Measurements from ENCODE around the gene RETSAT. TPM values are rescaled to one million over a fixed set of nuclear protein-coding genes. Genes with fewer than 3 reads are reported as not detected.
"Not testable (repeated sequence)": the region's sequence is repeated elsewhere in the genome, so short reads cannot be mapped to it uniquely, and the experiment has no call there.

Gene RETSAT
- polyA plus RNA-seq, 4 donors, result 66.9 to 147 (median 120) TPM

DNA sequence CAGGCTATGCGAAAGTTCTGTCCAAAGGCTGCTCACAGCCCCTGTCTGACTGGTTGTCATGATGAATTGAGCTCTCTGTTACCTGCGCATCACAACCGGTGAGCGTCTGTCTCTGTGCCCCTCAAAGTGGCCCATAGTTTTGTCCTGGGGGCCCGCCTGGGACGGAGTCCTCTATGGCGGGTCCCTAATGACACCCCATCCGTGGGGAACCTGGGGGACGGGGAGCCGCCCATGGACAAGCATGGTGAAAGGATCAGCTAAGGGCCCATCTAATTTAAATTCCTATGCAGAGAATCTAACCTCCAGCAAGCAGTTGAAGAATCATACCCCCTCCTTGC is 714 bp upstream of the RETSAT start:
- H3K4me1 ChIP-seq (ENCODE audit: control insufficient read depth in 3 of 3, insufficient read depth in 2 of 3, low read depth in 1 of 3, low read length in 2 of 3), result peaks cover 2 to 8% (median 4%) of the 10 kb centered on the region in 3 donors
- no peaks in the 10 kb centered on the region for H3K27me3 ChIP-seq (ENCODE audit: control insufficient read depth in 3 of 3, insufficient read depth in 3 of 3, low read length in 3 of 3)
- peak overlapping the region in 2 of 3 donors; percentile 74 to 95 for H3K27ac ChIP-seq (ENCODE audit: low read depth in 1 of 3, low read length in 2 of 3)
- peak overlapping the region; percentile 52 to 99 (median 81) for H3K4me3 ChIP-seq (ENCODE audit: low read depth in 1 of 3, low read length in 3 of 3)
- no peak for FAIRE-seq
- 6 to 10% (median 7%) methylated on average over 10 of the region's 10 CpGs for WGBS, 3 donors
- H3K36me3 ChIP-seq (ENCODE audit: control insufficient read depth in 3 of 3, insufficient read depth in 2 of 3, low read depth in 1 of 3, low read length in 3 of 3), result peaks cover 4 to 44% (median 9%) of the 10 kb centered on the region in 3 donors
- DNase-seq, result no peak
- H3K9me3 ChIP-seq (ENCODE audit: control insufficient read depth in 2 of 2, insufficient read depth in 1 of 2, low read depth in 1 of 2, low read length in 1 of 2), result no peaks in the 10 kb centered on the region

DNA sequence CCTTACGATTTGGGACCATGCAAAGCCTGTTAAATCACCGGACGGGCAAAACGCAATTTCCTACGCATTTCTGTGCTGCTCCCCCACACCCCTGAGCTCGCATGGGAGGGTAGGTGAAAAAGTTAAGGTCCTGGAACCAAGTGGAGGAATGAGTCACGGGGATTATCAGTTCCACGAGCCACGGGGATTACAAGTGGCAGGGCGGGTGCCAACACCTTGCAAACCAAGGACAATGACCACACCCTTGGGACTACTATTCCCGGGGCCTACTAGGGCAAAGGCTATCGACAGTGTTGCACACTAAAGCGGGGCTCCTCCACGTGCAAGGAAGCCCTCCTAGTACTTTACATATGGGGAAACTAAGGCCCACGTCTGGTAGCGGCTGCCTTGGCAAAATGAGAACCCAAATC is 447 bp downstream of the RETSAT start:
- FAIRE-seq, result no peak
- Histone ChIP-seq H3K4me3 (ENCODE audit: low read depth in 1 of 3, low read length in 3 of 3) (peak overlapping the region; percentile 59 to 99 (median 81)), H3K9me3 (ENCODE audit: control insufficient read depth in 2 of 2, insufficient read depth in 1 of 2, low read depth in 1 of 2, low read length in 1 of 2) (no peaks in the 10 kb centered on the region), H3K27me3 (ENCODE audit: control insufficient read depth in 3 of 3, insufficient read depth in 3 of 3, low read length in 3 of 3) (no peaks in the 10 kb centered on the region), H3K27ac (ENCODE audit: low read depth in 1 of 3, low read length in 2 of 3) (peak overlapping the region; percentile 94 to 98 (median 97)), H3K4me1 (ENCODE audit: control insufficient read depth in 3 of 3, insufficient read depth in 2 of 3, low read depth in 1 of 3, low read length in 2 of 3) (peaks cover 2 to 8% (median 4%) of the 10 kb centered on the region in 3 donors), H3K36me3 (ENCODE audit: control insufficient read depth in 3 of 3, insufficient read depth in 2 of 3, low read depth in 1 of 3, low read length in 3 of 3) (peaks cover 13 to 48% (median 18%) of the 10 kb centered on the region in 3 donors)
- WGBS, 3 donors, result 0 to 18% (median 5%) methylated on average over 16 of the region's 16 CpGs
- peak; percentile 80 to 96 for DNase-seq

DNA sequence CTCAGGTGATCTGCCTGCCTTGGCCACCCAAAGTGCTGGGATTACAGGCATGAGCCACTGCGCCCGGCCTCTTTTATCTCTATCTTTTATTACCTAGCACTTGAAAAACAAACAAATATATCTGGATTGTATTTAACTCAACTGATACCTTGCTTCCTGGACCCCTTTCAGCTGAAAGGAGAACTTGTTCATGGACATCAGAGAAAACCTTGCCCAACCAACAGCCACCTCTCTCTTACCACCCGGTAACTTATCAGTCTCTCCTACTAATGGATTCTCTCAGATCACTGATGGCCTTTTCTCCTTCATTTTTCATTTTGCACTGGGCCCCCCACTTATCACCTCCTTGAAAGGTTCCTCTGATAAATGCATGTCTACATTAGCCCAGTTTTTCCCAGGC is 6.7 kb downstream of the RETSAT start:
- peaks cover 24 to 79% (median 36%) of the 10 kb centered on the region in 3 donors for H3K36me3 ChIP-seq (ENCODE audit: control insufficient read depth in 3 of 3, insufficient read depth in 2 of 3, low read depth in 1 of 3, low read length in 3 of 3)
- 7 to 67% (median 46%) methylated on average over 3 of the region's 3 CpGs for WGBS, 3 donors
- peak; percentile 27 to 60 for DNase-seq

DNA sequence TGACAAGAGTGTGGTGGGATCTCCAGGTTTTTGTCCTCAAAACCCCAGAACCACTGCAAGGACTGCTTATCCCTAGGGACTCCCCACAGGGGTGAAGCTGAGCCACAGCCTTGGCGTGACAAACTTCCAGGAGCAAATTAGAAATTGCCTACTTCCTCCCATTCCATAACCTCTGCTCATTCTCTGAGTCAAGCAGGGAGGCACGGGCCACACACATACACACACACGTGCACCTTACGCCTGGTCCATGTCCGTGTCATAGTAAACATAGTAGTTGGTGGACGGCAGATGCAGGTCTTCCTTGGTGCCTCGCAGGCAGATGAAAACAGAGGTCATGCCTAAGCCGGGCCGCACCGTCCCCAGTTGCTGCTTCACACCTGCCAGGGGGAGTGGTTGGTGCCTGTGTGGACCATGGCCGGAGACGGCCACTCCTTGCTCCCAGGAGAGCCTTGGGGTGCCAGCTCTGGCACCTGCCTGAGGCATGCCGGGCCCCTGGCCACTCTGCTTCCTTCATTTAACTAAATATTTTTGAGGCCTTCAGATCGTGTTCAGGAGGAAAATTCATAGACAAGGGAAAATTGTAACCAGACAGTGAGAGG is 9.9 kb downstream of the RETSAT start:
- 43 to 76% (median 59%) methylated on average over 14 of the region's 14 CpGs for WGBS, 3 donors
- FAIRE-seq (no peak), DNase-seq (peak in 1 of 2 donors; percentile 64)
- Histone ChIP-seq H3K4me1 (ENCODE audit: control insufficient read depth in 3 of 3, insufficient read depth in 2 of 3, low read depth in 1 of 3, low read length in 2 of 3) (peaks cover 0 to 5% (median 2%) of the 10 kb centered on the region in 3 donors), H3K27me3 (ENCODE audit: control insufficient read depth in 3 of 3, insufficient read depth in 3 of 3, low read length in 3 of 3) (no peaks in the 10 kb centered on the region), H3K27ac (ENCODE audit: low read depth in 1 of 3, low read length in 2 of 3) (no peak overlapping the region), H3K36me3 (ENCODE audit: control insufficient read depth in 3 of 3, insufficient read depth in 2 of 3, low read depth in 1 of 3, low read length in 3 of 3) (peaks cover 18 to 62% (median 22%) of the 10 kb centered on the region in 3 donors), H3K9me3 (ENCODE audit: control insufficient read depth in 2 of 2, insufficient read depth in 1 of 2, low read depth in 1 of 2, low read length in 1 of 2) (no peaks in the 10 kb centered on the region), H3K4me3 (ENCODE audit: low read depth in 1 of 3, low read length in 3 of 3) (no peak overlapping the region)

More for the DNA sequence above, 6.7 kb downstream of the RETSAT start:
- Histone ChIP-seq H3K27me3 (ENCODE audit: control insufficient read depth in 3 of 3, insufficient read depth in 3 of 3, low read length in 3 of 3) (no peaks in the 10 kb centered on the region), H3K27ac (ENCODE audit: low read depth in 1 of 3, low read length in 2 of 3) (no peak overlapping the region), H3K4me1 (ENCODE audit: control insufficient read depth in 3 of 3, insufficient read depth in 2 of 3, low read depth in 1 of 3, low read length in 2 of 3) (peaks cover 0 to 5% (median 2%) of the 10 kb centered on the region in 3 donors), H3K9me3 (ENCODE audit: control insufficient read depth in 2 of 2, insufficient read depth in 1 of 2, low read depth in 1 of 2, low read length in 1 of 2) (no peaks in the 10 kb centered on the region), H3K4me3 (ENCODE audit: low read depth in 1 of 3, low read length in 3 of 3) (no peak overlapping the region)
- no peak for FAIRE-seq

DNA sequence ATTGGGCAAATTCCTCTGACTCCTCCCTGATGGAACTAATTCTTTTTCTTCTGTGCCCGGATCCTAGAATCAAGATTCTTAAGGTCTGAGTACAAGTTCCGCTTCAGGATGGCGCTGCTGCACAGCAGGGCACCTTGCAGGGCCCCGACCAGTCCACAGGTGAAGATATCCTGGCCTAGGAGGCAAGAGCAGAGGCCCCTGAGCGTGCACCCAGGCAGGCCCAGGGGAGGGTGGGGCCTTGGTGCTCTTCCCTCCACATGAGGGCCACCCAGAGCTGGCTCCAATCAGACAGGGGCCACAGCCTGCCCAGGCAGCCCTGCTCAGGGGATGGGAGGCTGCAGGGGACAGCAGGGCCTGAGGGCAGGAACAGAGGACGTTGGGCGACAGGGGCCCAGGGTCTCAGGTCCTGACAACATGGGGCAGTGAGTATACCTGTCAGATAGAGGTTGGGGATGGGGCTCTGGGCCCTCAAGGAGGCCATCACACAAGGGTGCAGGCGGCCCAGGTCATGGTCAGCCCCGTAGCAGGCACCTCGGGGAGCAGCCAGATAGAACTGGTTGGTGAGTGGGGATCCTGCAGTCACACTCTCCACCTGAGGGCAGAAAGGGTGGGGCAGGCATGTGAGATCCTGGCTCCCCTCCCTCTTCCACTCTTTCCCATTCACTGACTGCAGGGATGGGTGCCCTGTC is 11.0 kb downstream of the RETSAT start:
- H3K36me3 ChIP-seq (ENCODE audit: control insufficient read depth in 3 of 3, insufficient read depth in 2 of 3, low read depth in 1 of 3, low read length in 3 of 3), result peaks cover 13 to 53% (median 18%) of the 10 kb centered on the region in 3 donors
- 84 to 91% (median 91%) methylated on average over 9 to 10 of the region's 10 CpGs for WGBS, 3 donors
- not testable (repeated sequence) for DNase-seq; H3K9me3 ChIP-seq (ENCODE audit: control insufficient read depth in 2 of 2, insufficient read depth in 1 of 2, low read depth in 1 of 2, low read length in 1 of 2); H3K27ac ChIP-seq (ENCODE audit: low read depth in 1 of 3, low read length in 2 of 3); H3K4me3 ChIP-seq (ENCODE audit: low read depth in 1 of 3, low read length in 3 of 3); H3K27me3 ChIP-seq (ENCODE audit: control insufficient read depth in 3 of 3, insufficient read depth in 3 of 3, low read length in 3 of 3); FAIRE-seq; H3K4me1 ChIP-seq (ENCODE audit: control insufficient read depth in 3 of 3, insufficient read depth in 2 of 3, low read depth in 1 of 3, low read length in 2 of 3)

DNA sequence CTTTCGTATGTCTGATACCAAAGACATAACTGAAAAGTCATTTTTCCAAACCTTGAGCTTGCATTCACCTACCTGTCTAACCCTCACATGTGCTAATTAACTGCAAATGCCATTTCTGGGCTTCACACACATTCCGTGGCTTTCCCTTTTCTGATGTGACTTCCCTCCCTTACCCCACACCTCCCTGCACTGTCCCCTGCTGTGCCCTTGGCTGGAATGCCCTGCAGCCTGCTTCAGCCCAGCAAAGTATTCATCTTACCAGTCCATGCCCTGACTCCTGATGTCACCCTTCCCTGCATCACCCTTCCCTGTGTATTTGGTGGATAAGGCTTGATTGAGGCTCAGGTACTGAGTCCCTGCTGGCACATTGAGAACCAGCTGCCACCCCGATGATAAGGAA is 12.2 kb downstream of the RETSAT start:
- H3K4me3 ChIP-seq (ENCODE audit: low read depth in 1 of 3, low read length in 3 of 3), result no peak overlapping the region
- 78 to 82% (median 80%) methylated on average over 3 of the region's 3 CpGs for WGBS, 3 donors
- H3K36me3 ChIP-seq (ENCODE audit: control insufficient read depth in 3 of 3, insufficient read depth in 2 of 3, low read depth in 1 of 3, low read length in 3 of 3), result peaks cover 13 to 51% (median 17%) of the 10 kb centered on the region in 3 donors
- FAIRE-seq, result no peak
- H3K4me1 ChIP-seq (ENCODE audit: control insufficient read depth in 3 of 3, insufficient read depth in 2 of 3, low read depth in 1 of 3, low read length in 2 of 3), result peaks cover 0 to 2% (median 0%) of the 10 kb centered on the region in 3 donors
- no peak for DNase-seq
- H3K27me3 ChIP-seq (ENCODE audit: control insufficient read depth in 3 of 3, insufficient read depth in 3 of 3, low read length in 3 of 3), result no peaks in the 10 kb centered on the region
- H3K9me3 ChIP-seq (ENCODE audit: control insufficient read depth in 2 of 2, insufficient read depth in 1 of 2, low read depth in 1 of 2, low read length in 1 of 2), result no peaks in the 10 kb centered on the region
- no peak overlapping the region for H3K27ac ChIP-seq (ENCODE audit: low read depth in 1 of 3, low read length in 2 of 3)

DNA sequence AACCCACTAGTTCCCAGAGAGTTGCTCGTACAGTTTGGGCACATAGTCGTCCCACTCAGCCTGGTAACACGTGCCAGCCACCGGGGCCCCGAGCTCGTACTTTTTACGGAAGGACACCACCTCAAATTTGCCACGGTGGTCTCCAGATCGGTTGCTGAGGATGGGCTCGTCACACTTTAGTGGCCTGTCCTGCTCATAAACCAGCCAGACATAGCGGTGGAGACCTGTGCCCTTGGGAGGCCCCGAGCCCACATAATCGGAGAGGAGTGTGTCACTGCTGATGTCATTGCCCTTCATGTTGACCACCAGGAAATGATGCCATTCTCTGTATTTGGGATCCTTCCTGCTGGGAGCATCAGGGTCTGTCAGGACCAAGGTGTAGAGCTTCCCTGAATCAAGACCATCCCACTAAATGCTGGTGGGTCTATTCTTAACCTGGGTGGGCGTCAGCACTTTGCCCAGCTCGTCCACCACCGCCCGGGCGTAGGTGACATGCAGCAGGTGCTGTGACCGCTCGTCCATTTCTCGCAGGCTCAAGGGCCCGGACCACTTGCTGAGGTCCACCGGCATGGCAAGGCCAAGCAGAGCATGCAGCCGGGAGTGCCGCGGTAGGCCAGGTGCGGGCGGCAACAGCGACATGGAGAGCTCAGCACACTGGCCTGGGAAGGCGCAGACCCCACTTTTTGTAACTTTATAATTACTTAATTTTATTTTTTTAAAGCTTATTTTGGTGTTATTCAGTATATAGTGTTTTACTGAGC is 12.9 kb downstream of the RETSAT start:
- Histone ChIP-seq H3K4me3 (ENCODE audit: low read depth in 1 of 3, low read length in 3 of 3) (no peak overlapping the region), H3K9me3 (ENCODE audit: control insufficient read depth in 2 of 2, insufficient read depth in 1 of 2, low read depth in 1 of 2, low read length in 1 of 2) (no peaks in the 10 kb centered on the region), H3K4me1 (ENCODE audit: control insufficient read depth in 3 of 3, insufficient read depth in 2 of 3, low read depth in 1 of 3, low read length in 2 of 3) (peaks cover 0 to 2% (median 0%) of the 10 kb centered on the region in 3 donors), H3K36me3 (ENCODE audit: control insufficient read depth in 3 of 3, insufficient read depth in 2 of 3, low read depth in 1 of 3, low read length in 3 of 3) (peaks cover 13 to 48% (median 14%) of the 10 kb centered on the region in 3 donors), H3K27me3 (ENCODE audit: control insufficient read depth in 3 of 3, insufficient read depth in 3 of 3, low read length in 3 of 3) (no peaks in the 10 kb centered on the region), H3K27ac (ENCODE audit: low read depth in 1 of 3, low read length in 2 of 3) (no peak overlapping the region)
- DNase-seq (no peak), FAIRE-seq (no peak)
- WGBS, 3 donors, result 93 to 94% (median 93%) methylated on average over 30 of the region's 30 CpGs
